ENCODE results near the gene LYSMD1.

GRCh38 chr1:151171190-151171589, 5.5 kb upstream of the LYSMD1 start:
- TF ChIP-seq CTCF (IDR thresholded peaks at IDR 0.05; ENCODE audit: insufficient read depth, low read depth, low read length), result no peak
- no peak for TF ChIP-seq EZH2 (IDR thresholded peaks at IDR 0.05; ENCODE audit: insufficient read depth, low read length)
